DND-41 (cell line): ENCODE measurements around the gene SMAD7.

ENCODE experiments used
- CTCF ChIP-seq: IDR thresholded peaks from 2 replicates; pipeline ENCODE4 v1.5.1; 2012; ENCODE audit warnings: borderline replicate concordance, low read length, moderate library complexity, mild to moderate bottlenecking; ENCODE audit not compliant: poor library complexity, severe bottlenecking; ENCODE audit errors: extremely low read depth
- EZH2 ChIP-seq: IDR thresholded peaks from 3 replicates; pipeline ENCODE4 v1.6.1; 2012; ENCODE audit warnings: borderline replicate concordance, low read depth, mild to moderate bottlenecking, moderate library complexity, low read length, inconsistent platforms; ENCODE audit not compliant: severe bottlenecking

- TF ChIP-seq CTCF (no peak), EZH2 (no peak)
Observed at GRCh38 chr18:48878471-48878870, 72.3 kb downstream of the SMAD7 start.
